ENCODE measurements around the gene P4HB. TPM values are rescaled to one million over a fixed set of nuclear protein-coding genes. Genes with fewer than 3 reads are reported as not detected.

Gene P4HB
- total RNA-seq, 1 donor from 2014 or later: 248 TPM

- intact Hi-C loops (cut with DNase I): no loop called here
- ATAC-seq (no peak), DNase-seq (ENCODE audit: low spot score) (no peak)
Observed at GRCh38 chr17:81804559-81805399, 55.6 kb downstream of the P4HB start.

- DNase-seq (ENCODE audit: low spot score) (no peak), ATAC-seq (no peak)
- intact Hi-C loops (cut with DNase I): no loop called here
Observed at GRCh38 chr17:81803728-81804558, 56.4 kb downstream of the P4HB start, which contains the start of gene GCGR. Gene GCGR (plus strand): TSS chr17:81804150. CDS start chr17:81809019, 4,869 bp downstream.

GRCh38 chr17:81802856-81803643, 57.3 kb downstream of the P4HB start:
- ATAC-seq: no peak
- no peak for DNase-seq (ENCODE audit: low spot score)
- intact Hi-C loops (cut with DNase I): no loop called here

GRCh38 chr17:81802048-81802758, 58.1 kb downstream of the P4HB start:
- DNase-seq (ENCODE audit: low spot score): no peak
- no peak for ATAC-seq
- intact Hi-C loops (cut with DNase I): no loop called here

DNA sequence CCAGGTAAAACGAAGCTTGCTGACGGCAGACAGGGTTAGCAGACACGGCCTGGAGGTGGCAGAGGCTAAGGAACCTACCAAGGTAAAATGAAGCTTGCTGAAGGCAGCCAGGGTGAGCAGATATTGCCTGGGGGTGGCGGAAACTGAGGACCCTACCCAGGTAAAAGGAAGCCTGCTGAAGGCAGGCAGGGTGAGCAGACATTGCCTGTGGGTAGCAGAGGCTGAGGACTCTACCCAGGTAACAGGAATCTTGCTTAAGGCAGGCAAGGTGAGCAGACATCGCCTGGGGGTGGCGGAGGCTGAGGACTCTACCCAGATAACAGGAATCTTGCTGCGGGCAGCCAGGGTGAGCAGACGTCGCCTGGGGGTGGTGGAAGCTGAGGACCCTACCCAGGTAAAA, 59.0 kb downstream of the P4HB start:
- intact Hi-C loops (cut with DNase I): no loop called here
- no peak for DNase-seq (ENCODE audit: low spot score)
- no peak for ATAC-seq

DNA sequence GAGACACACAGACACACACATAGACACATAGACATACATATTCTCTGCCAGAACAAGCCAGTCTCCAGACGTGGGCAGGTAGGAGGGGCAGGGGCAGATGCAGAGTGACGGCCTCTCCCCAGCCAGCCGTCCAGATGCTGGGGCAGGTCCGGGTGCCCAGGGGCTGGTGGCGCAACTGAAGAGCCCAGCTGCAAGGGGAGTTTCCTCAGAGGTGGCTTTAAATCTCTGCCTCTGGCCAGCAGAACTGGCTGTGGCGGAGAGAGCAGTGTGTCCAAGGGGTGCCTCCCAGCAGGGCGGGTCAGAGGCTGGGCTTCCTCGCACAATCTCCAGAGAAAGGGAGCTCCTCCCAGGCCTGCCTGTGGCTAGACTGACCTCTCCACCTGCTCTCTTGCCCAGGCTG, 65.8 kb downstream of the P4HB start:
- ATAC-seq (peak; percentile 79), DNase-seq (ENCODE audit: low spot score) (no peak)
- intact Hi-C loops (cut with DNase I): no loop called here

GRCh38 chr17:81794074-81794476, 66.3 kb downstream of the P4HB start:
- ATAC-seq (no peak), DNase-seq (ENCODE audit: low spot score) (no peak)
- intact Hi-C loops (cut with DNase I): no loop called here

Other genes with a start within 250 kb of the P4HB start
- 82.3 TPM for gene NPLOC4, start 223.4 kb downstream of the P4HB start, total RNA-seq
- 0.85 TPM for gene TSPAN10, start 223.3 kb downstream of the P4HB start, total RNA-seq
- gene PDE6G, start 204.0 kb downstream of the P4HB start, total RNA-seq: not detected
- 17.9 TPM for gene OXLD1, start 193.9 kb downstream of the P4HB start, total RNA-seq
- gene CCDC137, start 193.8 kb downstream of the P4HB start, total RNA-seq: 10.2 TPM
- 31.8 TPM for gene ARL16, start 176.7 kb downstream of the P4HB start, total RNA-seq
- 79.8 TPM for gene HGS, start 176.5 kb downstream of the P4HB start, total RNA-seq
- gene MRPL12, start 157.2 kb downstream of the P4HB start, total RNA-seq: 23.6 TPM
- 23.0 TPM for gene SLC25A10, start 148.3 kb downstream of the P4HB start, total RNA-seq
- 7.8 TPM for gene GCGR, start 56.4 kb downstream of the P4HB start, total RNA-seq
- gene MCRIP1, start 27.2 kb downstream of the P4HB start, total RNA-seq: 91.5 TPM
- not detected for gene PPP1R27, start 25.5 kb downstream of the P4HB start, total RNA-seq
- gene ARHGDIA, start 10.8 kb upstream of the P4HB start, total RNA-seq: 387 TPM
- gene ALYREF, start 31.1 kb upstream of the P4HB start, total RNA-seq: 45.9 TPM
- gene ANAPC11, start 31.2 kb upstream of the P4HB start, total RNA-seq: 58.2 TPM
- gene NPB, start 41.7 kb upstream of the P4HB start, total RNA-seq: 0.80 TPM
- gene PCYT2, start 50.9 kb upstream of the P4HB start, total RNA-seq: 34.1 TPM
- gene SIRT7, start 57.6 kb upstream of the P4HB start, total RNA-seq: 17.7 TPM
- 27.8 TPM for gene MAFG, start 67.2 kb upstream of the P4HB start, total RNA-seq
- 8.0 TPM for gene PYCR1, start 76.8 kb upstream of the P4HB start, total RNA-seq
- gene MYADML2, start 86.7 kb upstream of the P4HB start, total RNA-seq: not detected
- gene NOTUM, start 100.7 kb upstream of the P4HB start, total RNA-seq: not detected
- 32.5 TPM for gene ASPSCR1, start 117.1 kb upstream of the P4HB start, total RNA-seq
- gene CENPX, start 162.3 kb upstream of the P4HB start, total RNA-seq: 33.6 TPM
- gene LRRC45, start 162.8 kb upstream of the P4HB start, total RNA-seq: 8.6 TPM
- gene RAC3, start 171.1 kb upstream of the P4HB start, total RNA-seq: 4.0 TPM
- 80.0 TPM for gene DCXR, start 177.2 kb upstream of the P4HB start, total RNA-seq
- 42.4 TPM for gene RFNG, start 191.3 kb upstream of the P4HB start, total RNA-seq
- gene GPS1, start 191.4 kb upstream of the P4HB start, total RNA-seq: 68.2 TPM
- 57.1 TPM for gene DUS1L, start 205.3 kb upstream of the P4HB start, total RNA-seq
- 280 TPM for gene FASN, start 237.7 kb upstream of the P4HB start, total RNA-seq